Medulla oblongata (tissue), 1 donor: ENCODE results near the gene RABL2A.
"Not testable (repeated sequence)": the region's sequence is repeated elsewhere in the genome, so short reads cannot be mapped to it uniquely, and the experiment has no call there.

Source experiments
- DNase-seq: peaks from one replicate; pipeline ENCODE4 v3.0.0-alpha.2; 2015; ENCODE audit errors: extremely low spot score

RABL2A gene

DNA sequence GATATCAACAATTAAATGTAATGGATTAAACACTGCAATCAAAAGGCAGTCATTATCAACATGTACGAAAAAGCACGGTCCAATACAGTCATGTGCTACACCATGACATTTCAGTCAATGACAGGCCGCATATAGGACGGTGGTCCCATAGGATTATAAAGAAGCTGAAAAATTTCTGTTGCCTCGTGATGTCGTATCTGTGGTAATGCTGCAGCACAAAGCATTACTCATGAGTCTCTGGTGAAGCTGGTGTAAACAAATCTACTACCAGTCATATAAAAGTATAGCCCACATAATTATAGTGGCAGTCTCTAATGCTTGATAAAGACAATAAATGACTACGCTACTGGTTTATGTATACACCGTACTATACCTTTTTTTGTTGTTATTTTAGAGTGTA, 58.4 kb downstream of the RABL2A start:
- DNase-seq, result no peak

DNA sequence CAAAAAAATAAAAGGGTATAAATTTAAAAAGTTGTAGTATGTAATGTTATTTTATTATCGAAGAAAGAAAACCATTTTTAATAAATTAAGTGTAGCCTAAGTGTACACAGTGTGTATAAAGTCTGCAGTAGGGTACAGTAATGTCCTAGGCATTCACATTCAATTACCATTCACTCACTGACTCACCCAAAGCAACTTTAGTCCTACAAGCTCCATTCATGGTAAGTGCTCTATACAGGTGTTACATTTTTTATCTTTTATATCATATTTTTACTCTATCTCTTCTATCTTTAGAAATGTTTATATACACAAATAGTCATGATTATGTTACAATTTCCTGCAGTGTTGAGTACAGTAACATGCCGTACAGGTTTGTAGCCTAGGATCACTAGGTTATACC, 59.5 kb downstream of the RABL2A start:
- no peak for DNase-seq

DNA sequence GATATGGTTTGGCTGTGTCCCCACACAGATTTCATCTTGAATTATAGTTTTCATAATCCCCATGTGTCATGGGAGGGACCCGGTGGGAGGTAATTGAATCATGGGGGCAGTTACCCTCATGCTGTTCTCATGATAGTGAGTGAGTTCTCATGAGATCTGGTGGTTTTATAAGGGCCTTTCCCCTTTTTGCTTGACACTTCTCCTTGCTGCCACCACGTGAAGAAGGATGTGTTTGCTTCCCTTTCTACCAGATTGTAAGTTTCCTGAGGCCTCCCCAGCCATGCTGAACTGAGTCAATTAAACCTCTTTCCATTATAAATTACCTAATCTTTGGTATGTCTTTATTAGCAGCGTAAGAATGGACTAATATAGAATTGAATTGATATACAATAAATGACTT, 63.8 kb downstream of the RABL2A start:
- not testable (repeated sequence) for DNase-seq
